Measurements from ENCODE around the gene ISCA1. TPM values are rescaled to one million over a fixed set of nuclear protein-coding genes. Genes with fewer than 3 reads are reported as not detected.

The ISCA1 gene
- total RNA-seq, 1 experiment from 2014 or later, result 28.8 TPM

DNA sequence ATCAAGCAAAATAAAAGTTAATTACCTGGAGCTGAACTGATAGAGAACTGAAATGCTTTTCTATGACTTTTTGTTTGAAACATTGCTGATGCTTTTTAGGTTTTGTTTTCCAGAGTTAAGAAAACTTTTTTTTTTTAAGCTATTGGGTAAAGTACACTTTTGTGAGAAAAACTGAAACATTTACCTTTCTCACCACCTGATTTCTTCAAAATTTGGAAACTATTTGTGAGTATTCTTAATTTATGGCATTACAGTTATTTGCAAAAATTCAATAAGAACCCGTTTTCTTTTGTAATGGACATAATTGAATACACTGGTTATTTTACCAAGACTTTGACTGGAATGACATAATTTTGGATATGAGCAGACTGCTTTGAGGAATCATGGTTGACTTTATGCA lies 29.5 kb downstream of the ISCA1 start:
- H3K36me3 ChIP-seq (ENCODE audit: low read depth, low read length), result no peaks in the 10 kb centered on the region
- no peaks in the 10 kb centered on the region for H3K9me3 ChIP-seq (ENCODE audit: low read length)
- DNase-seq (no peak), ATAC-seq (no peak)
- CTCF ChIA-PET, result no interaction called here
- no TSS peak for BruUV-seq (replicated peaks)
- H3K27me3 ChIP-seq (ENCODE audit: low read length), result no peaks in the 10 kb centered on the region
- intact Hi-C loops (cut with micrococcal nuclease), result no loop called here
- no peak overlapping the region for H3K4me2 ChIP-seq (ENCODE audit: low read length)
- no peaks in the 10 kb centered on the region for H3K79me2 ChIP-seq (ENCODE audit: low read length)
- H3K27ac ChIP-seq (ENCODE audit: low read length), result no peak overlapping the region
- POLR2A ChIA-PET (ENCODE audit: unreplicated experiment), result no interaction called here
- no peaks in the 10 kb centered on the region for H3F3A ChIP-seq (ENCODE audit: low read length, unreplicated experiment)
- no peak overlapping the region for H3K9ac ChIP-seq (ENCODE audit: low read length)
- H3K4me1 ChIP-seq (ENCODE audit: insufficient read depth, low read length), result no peaks in the 10 kb centered on the region
- TF ChIP-seq EZH2 (IDR thresholded peaks at IDR 0.05; ENCODE audit: low read length, unreplicated experiment) (no peak), EZH2phosphoT487 (IDR thresholded peaks at IDR 0.05; ENCODE audit: borderline replicate concordance, low read length) (no peak)
- TF ChIP-seq, protein P1, sequence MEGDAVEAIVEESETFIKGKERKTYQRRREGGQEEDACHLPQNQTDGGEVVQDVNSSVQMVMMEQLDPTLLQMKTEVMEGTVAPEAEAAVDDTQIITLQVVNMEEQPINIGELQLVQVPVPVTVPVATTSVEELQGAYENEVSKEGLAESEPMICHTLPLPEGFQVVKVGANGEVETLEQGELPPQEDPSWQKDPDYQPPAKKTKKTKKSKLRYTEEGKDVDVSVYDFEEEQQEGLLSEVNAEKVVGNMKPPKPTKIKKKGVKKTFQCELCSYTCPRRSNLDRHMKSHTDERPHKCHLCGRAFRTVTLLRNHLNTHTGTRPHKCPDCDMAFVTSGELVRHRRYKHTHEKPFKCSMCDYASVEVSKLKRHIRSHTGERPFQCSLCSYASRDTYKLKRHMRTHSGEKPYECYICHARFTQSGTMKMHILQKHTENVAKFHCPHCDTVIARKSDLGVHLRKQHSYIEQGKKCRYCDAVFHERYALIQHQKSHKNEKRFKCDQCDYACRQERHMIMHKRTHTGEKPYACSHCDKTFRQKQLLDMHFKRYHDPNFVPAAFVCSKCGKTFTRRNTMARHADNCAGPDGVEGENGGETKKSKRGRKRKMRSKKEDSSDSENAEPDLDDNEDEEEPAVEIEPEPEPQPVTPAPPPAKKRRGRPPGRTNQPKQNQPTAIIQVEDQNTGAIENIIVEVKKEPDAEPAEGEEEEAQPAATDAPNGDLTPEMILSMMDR (conservative IDR thresholded peaks at IDR 0.05; ENCODE audit: low read depth, low read length), result no peak
- H3K9me2 ChIP-seq (replicated peaks; ENCODE audit: low read length), result no peaks in the 10 kb centered on the region
- no peak overlapping the region for H2AFZ ChIP-seq (ENCODE audit: low read length)
- H4K20me1 ChIP-seq (ENCODE audit: low read length), result no peaks in the 10 kb centered on the region
- no peak overlapping the region for H3K4me3 ChIP-seq (ENCODE audit: low read length)

DNA sequence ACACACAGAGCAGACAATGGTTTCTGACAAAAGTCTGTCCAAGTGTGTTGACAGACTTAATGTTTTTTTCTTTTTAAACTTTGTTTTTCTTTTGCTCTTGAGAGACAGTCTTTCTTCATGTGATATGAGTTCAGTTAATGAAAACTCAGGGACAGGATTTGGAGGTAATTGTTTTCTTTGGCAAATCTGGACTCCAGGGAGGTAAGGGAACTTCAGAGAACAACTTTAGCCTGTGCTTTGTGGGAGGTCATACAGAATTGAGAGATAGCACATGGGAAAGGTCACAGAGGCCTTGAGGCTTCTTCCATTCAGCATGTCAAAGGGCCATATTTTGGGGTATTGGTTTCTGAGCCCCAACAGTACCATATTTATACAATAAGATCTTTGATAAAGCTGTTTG lies 32.2 kb downstream of the ISCA1 start:
- ChIA-PET POLR2A (ENCODE audit: unreplicated experiment) (no interaction called here), CTCF (no interaction called here)
- TF ChIP-seq EZH2 (IDR thresholded peaks at IDR 0.05; ENCODE audit: low read length, unreplicated experiment) (no peak), EZH2phosphoT487 (IDR thresholded peaks at IDR 0.05; ENCODE audit: borderline replicate concordance, low read length) (no peak)
- TF ChIP-seq, protein P1 (conservative IDR thresholded peaks at IDR 0.05; ENCODE audit: low read depth, low read length), result no peak
- DNase-seq, result no peak
- Histone ChIP-seq H4K20me1 (ENCODE audit: low read length) (no peaks in the 10 kb centered on the region), H3K9me3 (ENCODE audit: low read length) (no peaks in the 10 kb centered on the region), H3K79me2 (ENCODE audit: low read length) (no peaks in the 10 kb centered on the region), H3K9me2 (replicated peaks; ENCODE audit: low read length) (no peaks in the 10 kb centered on the region), H3F3A (ENCODE audit: low read length, unreplicated experiment) (no peaks in the 10 kb centered on the region), H3K9ac (ENCODE audit: low read length) (no peak overlapping the region), H3K27ac (ENCODE audit: low read length) (no peak overlapping the region), H2AFZ (ENCODE audit: low read length) (no peak overlapping the region), H3K4me2 (ENCODE audit: low read length) (no peak overlapping the region), H3K27me3 (ENCODE audit: low read length) (no peaks in the 10 kb centered on the region), H3K4me3 (ENCODE audit: low read length) (no peak overlapping the region), H3K4me1 (ENCODE audit: insufficient read depth, low read length) (no peaks in the 10 kb centered on the region), H3K36me3 (ENCODE audit: low read depth, low read length) (no peaks in the 10 kb centered on the region)
- ATAC-seq, result no peak
- intact Hi-C loops (cut with micrococcal nuclease), result no loop called here
- no TSS peak for BruUV-seq (replicated peaks)

DNA sequence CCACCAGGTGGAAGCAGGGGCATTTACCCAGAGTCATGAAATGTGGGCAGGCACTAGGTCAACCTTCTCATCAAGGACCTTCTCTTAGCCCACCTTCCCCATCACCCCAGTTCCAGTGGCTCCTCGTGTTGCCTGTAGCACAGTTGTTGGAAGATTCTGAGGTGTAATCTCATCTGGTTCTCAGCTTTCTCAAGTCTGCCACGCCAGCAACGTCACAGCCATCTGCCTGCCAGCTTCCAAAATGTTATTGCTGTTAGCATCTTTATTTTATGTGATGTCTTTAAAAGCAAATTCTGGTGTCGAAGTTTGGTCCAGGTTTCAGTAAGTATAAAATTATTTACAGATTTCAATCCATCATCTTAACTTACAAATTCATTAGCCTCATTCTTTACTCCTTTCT lies 33.6 kb downstream of the ISCA1 start:
- H3K4me3 ChIP-seq (ENCODE audit: low read length), result no peak overlapping the region
- DNase-seq, result no peak
- H3K4me1 ChIP-seq (ENCODE audit: insufficient read depth, low read length), result no peaks in the 10 kb centered on the region
- H3K9me2 ChIP-seq (replicated peaks; ENCODE audit: low read length), result no peaks in the 10 kb centered on the region
- H3K79me2 ChIP-seq (ENCODE audit: low read length), result no peaks in the 10 kb centered on the region
- H3K9ac ChIP-seq (ENCODE audit: low read length), result no peak overlapping the region
- TF ChIP-seq EZH2phosphoT487 (IDR thresholded peaks at IDR 0.05; ENCODE audit: borderline replicate concordance, low read length) (no peak), EZH2 (IDR thresholded peaks at IDR 0.05; ENCODE audit: low read length, unreplicated experiment) (no peak)
- TF ChIP-seq, protein P1 (conservative IDR thresholded peaks at IDR 0.05; ENCODE audit: low read depth, low read length), result no peak
- ChIA-PET POLR2A (ENCODE audit: unreplicated experiment) (no interaction called here), CTCF (no interaction called here)
- H4K20me1 ChIP-seq (ENCODE audit: low read length), result no peaks in the 10 kb centered on the region
- no peak overlapping the region for H3K27ac ChIP-seq (ENCODE audit: low read length)
- no peak overlapping the region for H2AFZ ChIP-seq (ENCODE audit: low read length)
- intact Hi-C loops (cut with micrococcal nuclease), result no loop called here
- H3K9me3 ChIP-seq (ENCODE audit: low read length), result no peaks in the 10 kb centered on the region
- ATAC-seq, result no peak
- BruUV-seq (replicated peaks), result no TSS peak
- no peak overlapping the region for H3K4me2 ChIP-seq (ENCODE audit: low read length)
- no peaks in the 10 kb centered on the region for H3K27me3 ChIP-seq (ENCODE audit: low read length)
- no peaks in the 10 kb centered on the region for H3F3A ChIP-seq (ENCODE audit: low read length, unreplicated experiment)
- H3K36me3 ChIP-seq (ENCODE audit: low read depth, low read length), result no peaks in the 10 kb centered on the region
